IMR-90 (cell line): ENCODE measurements around the gene KIF6. TPM values are rescaled to one million over a fixed set of nuclear protein-coding genes. Genes with fewer than 3 reads are reported as not detected.

ENCODE experiments used
- ATAC-seq: fragments of 200-7000 bp; cut with Tn5 transposase; 2 replicates; pipeline ENCODE4 v1.9.1; 2020; ENCODE audit warnings: low read depth, mild to moderate bottlenecking, moderate library complexity
- BruUV-seq: library from RNA; stranded (reverse); fragments of 400-500 nt; replicated peaks from 2 replicates; lab custom pipeline; 2021; lab: Mats Ljungman, UMichigan
- CTCF ChIA-PET: fragments of 300-600 bp; formaldehyde crosslinking; extraction: SDS; loops from one replicate; lab custom pipeline; 2021; ENCODE audit warnings: antibody characterized with exemption; lab: Yijun Ruan, JAX
- POLR2A ChIA-PET: fragments of 300-600 bp; sonication (Branson Sonifier 250); formaldehyde crosslinking; loops from one replicate; lab custom pipeline; 2022; ENCODE audit warnings: antibody characterized with exemption; ENCODE audit not compliant: unreplicated experiment; lab: Charles Lee
- DNase-seq: peaks from one replicate; pipeline ENCODE4 v3.0.0; 2013
- H2AFZ ChIP-seq: replicated peaks from 2 replicates; pipeline ENCODE3; 2013; ENCODE audit warnings: low read length, mild to moderate bottlenecking; ENCODE audit not compliant: poor library complexity
- H2AK5ac ChIP-seq: 2 replicates; pipeline ENCODE4 v1.6.1; 2013; ENCODE audit warnings: low read depth, low read length, inconsistent platforms
- H2AK9ac ChIP-seq: replicated peaks from 2 replicates; pipeline ENCODE3; 2013; ENCODE audit warnings: mild to moderate bottlenecking, low read depth, low read length, moderate library complexity; ENCODE audit not compliant: poor library complexity
- H2BK120ac ChIP-seq: 2 replicates; pipeline ENCODE4 v1.6.1; 2013; ENCODE audit warnings: low read depth, low read length, inconsistent platforms
- H2BK15ac ChIP-seq: 3 replicates; pipeline ENCODE4 v1.6.1; 2013; ENCODE audit warnings: low read depth, low read length, inconsistent platforms
- H2BK20ac ChIP-seq: 2 replicates; pipeline ENCODE4 v1.6.1; 2013; ENCODE audit warnings: low read depth, mild to moderate bottlenecking, inconsistent platforms, low read length, moderate library complexity
- H2BK5ac ChIP-seq: 2 replicates; pipeline ENCODE4 v1.6.1; 2013; ENCODE audit warnings: mild to moderate bottlenecking, low read depth, low read length, inconsistent platforms; ENCODE audit not compliant: poor library complexity, severe bottlenecking
- H3K14ac ChIP-seq: replicated peaks from 2 replicates; pipeline ENCODE4 v1.6.1; 2013; ENCODE audit warnings: low read depth, low read length, inconsistent platforms
- H3K18ac ChIP-seq: 2 replicates; pipeline ENCODE4 v1.6.1; 2013; ENCODE audit warnings: low read depth, low read length, control low read depth
- H3K23ac ChIP-seq: 2 replicates; pipeline ENCODE4 v1.6.1; 2013; ENCODE audit warnings: low read depth, low read length, inconsistent platforms
- H3K27ac ChIP-seq: 2 replicates; pipeline ENCODE4 v1.5.1; 2013; ENCODE audit warnings: mild to moderate bottlenecking, control low read depth, low read length; ENCODE audit not compliant: insufficient read depth
- H3K27me3 ChIP-seq: 2 replicates; pipeline ENCODE4 v1.6.1; 2013; ENCODE audit warnings: low read length; ENCODE audit not compliant: control insufficient read depth, insufficient read depth
- H3K36me3 ChIP-seq: 2 replicates; pipeline ENCODE4 v1.6.1; 2013; ENCODE audit warnings: low read length, mixed read lengths; ENCODE audit not compliant: control insufficient read depth, insufficient read depth
- H3K4ac ChIP-seq: 2 replicates; pipeline ENCODE4 v1.6.1; 2013; ENCODE audit warnings: low read depth, low read length, inconsistent platforms
- H3K4me1 ChIP-seq: 2 replicates; pipeline ENCODE4 v1.6.1; 2013; ENCODE audit warnings: low read length, mixed read lengths; ENCODE audit not compliant: control insufficient read depth, insufficient read depth
- H3K4me2 ChIP-seq: 2 replicates; pipeline ENCODE4 v1.6.1; 2013; ENCODE audit warnings: low read depth, mild to moderate bottlenecking, control low read depth, low read length, moderate library complexity
- H3K4me3 ChIP-seq: 2 replicates; pipeline ENCODE4 v1.5.1; 2013; ENCODE audit warnings: low read depth, mild to moderate bottlenecking, control low read depth, low read length, moderate library complexity; ENCODE audit not compliant: insufficient read depth
- H3K56ac ChIP-seq: 2 replicates; pipeline ENCODE4 v1.6.1; 2013; ENCODE audit warnings: low read length, inconsistent platforms; ENCODE audit not compliant: insufficient read depth; ENCODE audit errors: extremely low read depth
- H3K79me1 ChIP-seq, 2 experiments: 2 replicates each; pipeline ENCODE4 v1.6.1; 2013; ENCODE audit warnings: low read length in 2 of 2, inconsistent platforms in 1 of 2, low read depth in 1 of 2
- H3K9ac ChIP-seq: 2 replicates; pipeline ENCODE4 v1.6.1; 2013; ENCODE audit warnings: low read depth, low read length, control low read depth
- H3K9me1 ChIP-seq: 2 replicates; pipeline ENCODE4 v1.6.1; 2013; ENCODE audit warnings: low read length, inconsistent platforms; ENCODE audit not compliant: insufficient read depth
- H3K9me3 ChIP-seq: 2 replicates; pipeline ENCODE4 v1.6.1; 2013; ENCODE audit warnings: low read length; ENCODE audit not compliant: control insufficient read depth, insufficient read depth
- H4K20me1 ChIP-seq: 2 replicates; pipeline ENCODE4 v1.6.1; 2013; ENCODE audit warnings: low read length, inconsistent platforms; ENCODE audit not compliant: insufficient read depth
- H4K5ac ChIP-seq: 2 replicates; pipeline ENCODE4 v1.6.1; 2013; ENCODE audit warnings: mild to moderate bottlenecking, low read depth, low read length, control low read depth
- H4K8ac ChIP-seq, 2 experiments: 2 replicates each; pipeline ENCODE4 v1.6.1; 2013; ENCODE audit warnings: low read depth in 2 of 2, low read length in 2 of 2, control low read depth in 1 of 2, inconsistent platforms in 1 of 2
- H4K91ac ChIP-seq: 2 replicates; pipeline ENCODE4 v1.6.1; 2013; ENCODE audit warnings: low read depth, low read length, inconsistent platforms; ENCODE audit not compliant: insufficient read depth
- BHLHE40 ChIP-seq: fragments of 150-350 bp; IDR thresholded peaks from 2 replicates; pipeline ENCODE4 v1.6.1; 2016; ENCODE audit warnings: mild to moderate bottlenecking, low read depth, low read length
- CEBPB ChIP-seq: IDR thresholded peaks from 2 replicates; pipeline ENCODE4 v1.6.1; 2012; ENCODE audit warnings: low read depth, low read length, improper control_type of control experiment
- CHD1 ChIP-seq: IDR thresholded peaks from 2 replicates; pipeline ENCODE4 v1.6.1; 2012; ENCODE audit warnings: low read depth, low read length, improper control_type of control experiment
- FOS ChIP-seq: fragments of 150-350 bp; IDR thresholded peaks from 2 replicates; pipeline ENCODE4 v1.6.1; 2016; ENCODE audit warnings: low read depth, low read length
- MAFK ChIP-seq: IDR thresholded peaks from 2 replicates; pipeline ENCODE4 v1.6.1; 2012; ENCODE audit warnings: low read depth, low read length, improper control_type of control experiment
- MAZ ChIP-seq: IDR thresholded peaks from 2 replicates; pipeline ENCODE4 v1.6.1; 2012; ENCODE audit warnings: low read depth, mild to moderate bottlenecking, low read length, improper control_type of control experiment, moderate library complexity, borderline replicate concordance
- MXI1 ChIP-seq: IDR thresholded peaks from 2 replicates; pipeline ENCODE4 v1.6.1; 2012; ENCODE audit warnings: low read depth, mild to moderate bottlenecking, low read length, moderate library complexity, borderline replicate concordance
- NFE2L2 ChIP-seq: fragments of 150-350 bp; IDR thresholded peaks from 2 replicates; pipeline ENCODE4 v1.6.1; 2016; ENCODE audit warnings: low read depth, mild to moderate bottlenecking, low read length
- POLR2A ChIP-seq: IDR thresholded peaks from 2 replicates; pipeline ENCODE4 v1.6.1; 2012; ENCODE audit warnings: mild to moderate bottlenecking, low read depth, low read length
- RAD21 ChIP-seq: IDR thresholded peaks from 2 replicates; pipeline ENCODE4 v1.6.1; 2012; ENCODE audit warnings: low read length, improper control_type of control experiment
- RCOR1 ChIP-seq: IDR thresholded peaks from 2 replicates; pipeline ENCODE4 v1.6.1; 2012; ENCODE audit warnings: mild to moderate bottlenecking, low read length, improper control_type of control experiment; ENCODE audit not compliant: insufficient replicate concordance
- RFX5 ChIP-seq: IDR thresholded peaks from 2 replicates; pipeline ENCODE4 v1.8.0; 2012; ENCODE audit warnings: low read depth, mild to moderate bottlenecking, low read length, moderate library complexity
- SMC3 ChIP-seq: fragments of 150-350 bp; IDR thresholded peaks from 2 replicates; pipeline ENCODE4 v1.6.1; 2016; ENCODE audit warnings: low read depth, mild to moderate bottlenecking, antibody characterized with exemption, low read length, moderate library complexity
- WGBS, 2 experiments: methylation state at CpG; one replicate each; pipeline versions ENCODE4 v1.1.5 to v1.1.7; 2013; ENCODE audit warnings: missing lambda C conversion rate in 2 of 2; ENCODE audit not compliant: insufficient read length in 1 of 2; ENCODE audit errors: extremely low coverage in 2 of 2; 5-methylcytosine and 5-hydroxymethylcytosine counted together
- dilution Hi-C: fragments of 300-500 bp; cut with HindIII; formaldehyde crosslinking; loops from one replicate; pipeline ENCODE4 v1.14.3; 2018; ENCODE audit warnings: low sequenced_read_pairs; ENCODE audit not compliant: unreplicated experiment
- in situ Hi-C: fragments of 300-500 bp; cut with MboI; formaldehyde crosslinking; loops from 3 replicates; pipeline ENCODE4 v1.14.3; 2019; ENCODE audit warnings: low sequenced_read_pairs, inconsistent platforms, mixed read lengths
- intact Hi-C: fragments of 100-400 bp; cut with micrococcal nuclease; formaldehyde crosslinking; loops from 2 replicates; pipeline ENCODE4 v1.10.0; 2022
- polyA plus RNA-seq, 3 experiments: library from polyadenylated mRNA; depleted of rRNA; stranded (reverse); fragments of >200 nt; gene quantifications; 2 replicates each; pipeline ENCODE4 v1.2.3, GENCODE V29; 2012; ENCODE audit warnings: low replicate concordance in 1 of 3
- total RNA-seq: library from RNA; depleted of rRNA; stranded (reverse); fragments of >200 nt; gene quantifications from 2 replicates; pipeline ENCODE4 v1.2.3, GENCODE V29; 2012
- TF ChIP-seq, protein P1 (sequence below): fragments of 150-350 bp; IDR thresholded peaks from 2 replicates; pipeline ENCODE4 v1.6.1; 2016; ENCODE audit warnings: low read depth, mild to moderate bottlenecking, low read length, moderate library complexity, borderline replicate concordance
- TF ChIP-seq, protein P2 (sequence below): conservative IDR thresholded peaks from 2 replicates; pipeline ENCODE4 v1.5.1; 2012; ENCODE audit warnings: mild to moderate bottlenecking, low read depth, low read length, improper control_type of control experiment
- TF ChIP-seq, protein P3 (sequence below): fragments of 150-350 bp; IDR thresholded peaks from 2 replicates; pipeline ENCODE4 v1.6.1; 2017; ENCODE audit warnings: mild to moderate bottlenecking, antibody characterized with exemption, low read length, low read depth

The KIF6 gene
- total and polyA plus RNA-seq, 2 of the 4 experiments (the other 2 are of a cell fraction): under 0.01 to 0.10 TPM

DNA sequence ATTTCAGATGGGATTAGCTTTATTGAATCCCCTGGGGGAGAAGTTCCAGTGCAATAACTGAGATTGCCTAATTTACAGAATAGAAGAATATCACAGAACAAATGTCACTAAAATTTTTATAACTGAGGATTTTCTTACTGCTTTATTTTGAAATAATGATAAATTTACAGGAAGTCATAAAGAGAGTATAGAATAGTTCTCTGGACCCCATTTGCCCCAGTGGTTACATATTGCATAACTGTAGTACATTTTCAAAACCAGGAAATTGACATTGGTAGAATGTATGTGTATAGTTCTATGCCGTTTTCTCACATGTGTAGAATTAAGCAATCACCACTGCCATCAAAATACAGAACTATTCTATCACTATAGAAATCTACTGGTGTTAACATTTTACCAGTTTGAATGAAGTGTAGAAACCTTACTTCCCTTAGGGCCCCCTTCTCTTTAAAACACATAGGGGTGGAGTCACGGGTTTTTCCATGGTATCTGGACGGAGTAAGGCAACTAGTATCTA lies 18.3 kb downstream of the KIF6 start:
- no peaks in the 10 kb centered on the region for H3K79me1 ChIP-seq
- no peak overlapping the region for H3K23ac ChIP-seq
- H2BK5ac ChIP-seq: no peak overlapping the region
- no peaks in the 10 kb centered on the region for H4K20me1 ChIP-seq
- in situ Hi-C loops: no loop called here
- no peaks in the 10 kb centered on the region for H3K36me3 ChIP-seq
- intact Hi-C loops: no loop called here
- no peak overlapping the region for H2BK20ac ChIP-seq
- no peak overlapping the region for H2AK9ac ChIP-seq
- no peak overlapping the region for H4K91ac ChIP-seq
- no peak overlapping the region for H4K5ac ChIP-seq
- H2AFZ ChIP-seq: no peak overlapping the region
- no peak overlapping the region for H3K4ac ChIP-seq
- no peak for DNase-seq
- no peak overlapping the region for H3K9ac ChIP-seq
- no peak overlapping the region for H2AK5ac ChIP-seq
- H2BK120ac ChIP-seq: no peak overlapping the region
- no TSS peak for BruUV-seq
- POLR2A ChIA-PET: no interaction called here
- no peak overlapping the region for H3K14ac ChIP-seq
- no peak overlapping the region for H4K8ac ChIP-seq
- H3K18ac ChIP-seq: no peak overlapping the region
- CTCF ChIA-PET: interaction anchor here (0.6 kb wide), 1 partner anchor 140 kb away, joined by 3 read pairs; no protein-coding TSS in a partner anchor
- no CpG with 5 or more reads among the region's 3 CpGs for WGBS, 2 experiments
- no peak overlapping the region for H3K4me3 ChIP-seq
- H3K56ac ChIP-seq: no peak overlapping the region
- TF ChIP-seq, protein P1, sequence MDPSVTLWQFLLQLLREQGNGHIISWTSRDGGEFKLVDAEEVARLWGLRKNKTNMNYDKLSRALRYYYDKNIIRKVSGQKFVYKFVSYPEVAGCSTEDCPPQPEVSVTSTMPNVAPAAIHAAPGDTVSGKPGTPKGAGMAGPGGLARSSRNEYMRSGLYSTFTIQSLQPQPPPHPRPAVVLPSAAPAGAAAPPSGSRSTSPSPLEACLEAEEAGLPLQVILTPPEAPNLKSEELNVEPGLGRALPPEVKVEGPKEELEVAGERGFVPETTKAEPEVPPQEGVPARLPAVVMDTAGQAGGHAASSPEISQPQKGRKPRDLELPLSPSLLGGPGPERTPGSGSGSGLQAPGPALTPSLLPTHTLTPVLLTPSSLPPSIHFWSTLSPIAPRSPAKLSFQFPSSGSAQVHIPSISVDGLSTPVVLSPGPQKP: no peak
- no peak for TF ChIP-seq MXI1
- TF ChIP-seq CEBPB: no peak
- TF ChIP-seq, protein P2, sequence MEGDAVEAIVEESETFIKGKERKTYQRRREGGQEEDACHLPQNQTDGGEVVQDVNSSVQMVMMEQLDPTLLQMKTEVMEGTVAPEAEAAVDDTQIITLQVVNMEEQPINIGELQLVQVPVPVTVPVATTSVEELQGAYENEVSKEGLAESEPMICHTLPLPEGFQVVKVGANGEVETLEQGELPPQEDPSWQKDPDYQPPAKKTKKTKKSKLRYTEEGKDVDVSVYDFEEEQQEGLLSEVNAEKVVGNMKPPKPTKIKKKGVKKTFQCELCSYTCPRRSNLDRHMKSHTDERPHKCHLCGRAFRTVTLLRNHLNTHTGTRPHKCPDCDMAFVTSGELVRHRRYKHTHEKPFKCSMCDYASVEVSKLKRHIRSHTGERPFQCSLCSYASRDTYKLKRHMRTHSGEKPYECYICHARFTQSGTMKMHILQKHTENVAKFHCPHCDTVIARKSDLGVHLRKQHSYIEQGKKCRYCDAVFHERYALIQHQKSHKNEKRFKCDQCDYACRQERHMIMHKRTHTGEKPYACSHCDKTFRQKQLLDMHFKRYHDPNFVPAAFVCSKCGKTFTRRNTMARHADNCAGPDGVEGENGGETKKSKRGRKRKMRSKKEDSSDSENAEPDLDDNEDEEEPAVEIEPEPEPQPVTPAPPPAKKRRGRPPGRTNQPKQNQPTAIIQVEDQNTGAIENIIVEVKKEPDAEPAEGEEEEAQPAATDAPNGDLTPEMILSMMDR: no peak
- TF ChIP-seq MAFK: no peak
- no peak for TF ChIP-seq RAD21
- TF ChIP-seq RFX5: no peak
- no peak for TF ChIP-seq CHD1
- no peak for TF ChIP-seq MAZ
- TF ChIP-seq, protein P3, sequence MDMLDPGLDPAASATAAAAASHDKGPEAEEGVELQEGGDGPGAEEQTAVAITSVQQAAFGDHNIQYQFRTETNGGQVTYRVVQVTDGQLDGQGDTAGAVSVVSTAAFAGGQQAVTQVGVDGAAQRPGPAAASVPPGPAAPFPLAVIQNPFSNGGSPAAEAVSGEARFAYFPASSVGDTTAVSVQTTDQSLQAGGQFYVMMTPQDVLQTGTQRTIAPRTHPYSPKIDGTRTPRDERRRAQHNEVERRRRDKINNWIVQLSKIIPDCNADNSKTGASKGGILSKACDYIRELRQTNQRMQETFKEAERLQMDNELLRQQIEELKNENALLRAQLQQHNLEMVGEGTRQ: no peak
- TF ChIP-seq RCOR1: no peak
- no peak for TF ChIP-seq POLR2A
- TF ChIP-seq BHLHE40: no peak
- TF ChIP-seq SMC3: no peak
- no peak for TF ChIP-seq FOS
- no peak for TF ChIP-seq NFE2L2
- no peaks in the 10 kb centered on the region for H3K4me1 ChIP-seq
- H2BK15ac ChIP-seq: no peak overlapping the region
- H3K27me3 ChIP-seq: no peaks in the 10 kb centered on the region
- dilution Hi-C loops: no loop called here
- no peak overlapping the region for H3K27ac ChIP-seq
- no peaks in the 10 kb centered on the region for H3K9me1 ChIP-seq
- ATAC-seq: no peak
- H3K9me3 ChIP-seq: no peaks in the 10 kb centered on the region
- H3K4me2 ChIP-seq: no peak overlapping the region
